ENCODE results near the gene ARRDC5.

GRCh38 chr19:4913996-4914735 is 11.5 kb upstream of the ARRDC5 start:
- TF ChIP-seq, protein P1, sequence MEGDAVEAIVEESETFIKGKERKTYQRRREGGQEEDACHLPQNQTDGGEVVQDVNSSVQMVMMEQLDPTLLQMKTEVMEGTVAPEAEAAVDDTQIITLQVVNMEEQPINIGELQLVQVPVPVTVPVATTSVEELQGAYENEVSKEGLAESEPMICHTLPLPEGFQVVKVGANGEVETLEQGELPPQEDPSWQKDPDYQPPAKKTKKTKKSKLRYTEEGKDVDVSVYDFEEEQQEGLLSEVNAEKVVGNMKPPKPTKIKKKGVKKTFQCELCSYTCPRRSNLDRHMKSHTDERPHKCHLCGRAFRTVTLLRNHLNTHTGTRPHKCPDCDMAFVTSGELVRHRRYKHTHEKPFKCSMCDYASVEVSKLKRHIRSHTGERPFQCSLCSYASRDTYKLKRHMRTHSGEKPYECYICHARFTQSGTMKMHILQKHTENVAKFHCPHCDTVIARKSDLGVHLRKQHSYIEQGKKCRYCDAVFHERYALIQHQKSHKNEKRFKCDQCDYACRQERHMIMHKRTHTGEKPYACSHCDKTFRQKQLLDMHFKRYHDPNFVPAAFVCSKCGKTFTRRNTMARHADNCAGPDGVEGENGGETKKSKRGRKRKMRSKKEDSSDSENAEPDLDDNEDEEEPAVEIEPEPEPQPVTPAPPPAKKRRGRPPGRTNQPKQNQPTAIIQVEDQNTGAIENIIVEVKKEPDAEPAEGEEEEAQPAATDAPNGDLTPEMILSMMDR (IDR thresholded peaks at IDR 0.05; ENCODE audit: low read length), result no peak
- no peak for TF ChIP-seq EZH2 (optimal IDR thresholded peaks at IDR 0.05; ENCODE audit: low read depth, low read length)
